WTC11 (cell line): Measurements from ENCODE around the gene LAMC2.

ENCODE experiments used
- CBFB ChIP-seq: sonication (generic); formaldehyde crosslinking; IDR thresholded peaks from 2 replicates; pipeline ENCODE4 v1.8.1; 2022; ENCODE audit warnings: mild to moderate bottlenecking, low read depth, missing genetic modification reagents
- ESRRA ChIP-seq: sonication (generic); formaldehyde crosslinking; IDR thresholded peaks from 2 replicates; pipeline ENCODE4 v1.8.1; 2022; ENCODE audit warnings: mild to moderate bottlenecking, missing genetic modification reagents, borderline replicate concordance
- FOXK1 ChIP-seq: sonication (generic); formaldehyde crosslinking; IDR thresholded peaks from 2 replicates; pipeline ENCODE4 v1.8.0; 2022; ENCODE audit warnings: mild to moderate bottlenecking, moderate library complexity, missing genetic modification reagents
- GABPB1 ChIP-seq: sonication (generic); formaldehyde crosslinking; IDR thresholded peaks from 2 replicates; pipeline ENCODE4 v1.8.1; 2023; ENCODE audit warnings: mild to moderate bottlenecking, missing genetic modification reagents
- NR2C2 ChIP-seq: sonication (generic); formaldehyde crosslinking; IDR thresholded peaks from 2 replicates; pipeline ENCODE4 v1.8.0; 2022; ENCODE audit warnings: mild to moderate bottlenecking, missing genetic modification reagents
- SMAD3 ChIP-seq: sonication (generic); formaldehyde crosslinking; IDR thresholded peaks from 2 replicates; pipeline ENCODE4 v1.8.0; 2022; ENCODE audit warnings: missing genetic modification reagents, mild to moderate bottlenecking, borderline replicate concordance
- TEAD4 ChIP-seq: sonication (generic); formaldehyde crosslinking; IDR thresholded peaks from 2 replicates; pipeline ENCODE4 v1.8.0; 2022; ENCODE audit warnings: mild to moderate bottlenecking, missing genetic modification reagents
- TF ChIP-seq, protein P1 (sequence below): fragments of 200-600 bp; IDR thresholded peaks from 2 replicates; pipeline ENCODE4 v1.8.0; 2022; ENCODE audit warnings: antibody characterized with exemption
- TF ChIP-seq, protein P2 (sequence below): sonication (generic); formaldehyde crosslinking; IDR thresholded peaks from 2 replicates; pipeline ENCODE4 v1.8.1; 2022; ENCODE audit warnings: mild to moderate bottlenecking, missing genetic modification reagents, moderate library complexity, borderline replicate concordance

DNA sequence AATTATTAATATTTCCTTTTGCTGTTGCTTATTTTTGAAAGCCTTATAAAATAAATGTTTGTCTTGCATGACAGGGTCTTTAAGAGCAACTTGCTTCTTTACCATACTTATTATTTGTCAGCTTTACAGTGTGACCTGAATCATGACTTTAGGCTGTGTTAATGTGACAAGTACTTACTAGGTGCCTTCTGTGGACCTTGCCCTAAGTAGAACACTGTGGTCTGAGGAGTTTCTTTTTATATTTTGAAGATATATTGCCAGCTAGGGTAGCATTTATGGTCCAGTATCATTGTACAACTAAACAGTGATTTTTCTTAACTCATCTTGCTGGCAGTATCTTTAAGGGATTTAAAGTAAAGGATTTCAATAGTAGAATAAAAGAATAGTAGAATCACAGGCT lies 45.4 kb upstream of the LAMC2 start:
- TF ChIP-seq TEAD4 (CRISPR knock-in tag) (no peak), SMAD3 (CRISPR knock-in tag) (no peak), ESRRA (CRISPR knock-in tag) (no peak), CBFB (CRISPR knock-in tag) (no peak), GABPB1 (CRISPR knock-in tag) (no peak), NR2C2 (CRISPR knock-in tag) (no peak), FOXK1 (CRISPR knock-in tag) (no peak)
- TF ChIP-seq, protein P1, sequence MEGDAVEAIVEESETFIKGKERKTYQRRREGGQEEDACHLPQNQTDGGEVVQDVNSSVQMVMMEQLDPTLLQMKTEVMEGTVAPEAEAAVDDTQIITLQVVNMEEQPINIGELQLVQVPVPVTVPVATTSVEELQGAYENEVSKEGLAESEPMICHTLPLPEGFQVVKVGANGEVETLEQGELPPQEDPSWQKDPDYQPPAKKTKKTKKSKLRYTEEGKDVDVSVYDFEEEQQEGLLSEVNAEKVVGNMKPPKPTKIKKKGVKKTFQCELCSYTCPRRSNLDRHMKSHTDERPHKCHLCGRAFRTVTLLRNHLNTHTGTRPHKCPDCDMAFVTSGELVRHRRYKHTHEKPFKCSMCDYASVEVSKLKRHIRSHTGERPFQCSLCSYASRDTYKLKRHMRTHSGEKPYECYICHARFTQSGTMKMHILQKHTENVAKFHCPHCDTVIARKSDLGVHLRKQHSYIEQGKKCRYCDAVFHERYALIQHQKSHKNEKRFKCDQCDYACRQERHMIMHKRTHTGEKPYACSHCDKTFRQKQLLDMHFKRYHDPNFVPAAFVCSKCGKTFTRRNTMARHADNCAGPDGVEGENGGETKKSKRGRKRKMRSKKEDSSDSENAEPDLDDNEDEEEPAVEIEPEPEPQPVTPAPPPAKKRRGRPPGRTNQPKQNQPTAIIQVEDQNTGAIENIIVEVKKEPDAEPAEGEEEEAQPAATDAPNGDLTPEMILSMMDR = no peak
- TF ChIP-seq, protein P2, sequence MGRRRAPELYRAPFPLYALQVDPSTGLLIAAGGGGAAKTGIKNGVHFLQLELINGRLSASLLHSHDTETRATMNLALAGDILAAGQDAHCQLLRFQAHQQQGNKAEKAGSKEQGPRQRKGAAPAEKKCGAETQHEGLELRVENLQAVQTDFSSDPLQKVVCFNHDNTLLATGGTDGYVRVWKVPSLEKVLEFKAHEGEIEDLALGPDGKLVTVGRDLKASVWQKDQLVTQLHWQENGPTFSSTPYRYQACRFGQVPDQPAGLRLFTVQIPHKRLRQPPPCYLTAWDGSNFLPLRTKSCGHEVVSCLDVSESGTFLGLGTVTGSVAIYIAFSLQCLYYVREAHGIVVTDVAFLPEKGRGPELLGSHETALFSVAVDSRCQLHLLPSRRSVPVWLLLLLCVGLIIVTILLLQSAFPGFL (CRISPR knock-in tag) = no peak
